NCI-H748 treated with DMSO at 0.1 percent for 48 hours (cell line): ENCODE data around the gene ZBTB42.

ENCODE experiments used
- DNase-seq: peaks from one replicate; lab custom pipeline; 2025; lab: John Stamatoyannopoulos, UW

The ZBTB42 gene

DNA sequence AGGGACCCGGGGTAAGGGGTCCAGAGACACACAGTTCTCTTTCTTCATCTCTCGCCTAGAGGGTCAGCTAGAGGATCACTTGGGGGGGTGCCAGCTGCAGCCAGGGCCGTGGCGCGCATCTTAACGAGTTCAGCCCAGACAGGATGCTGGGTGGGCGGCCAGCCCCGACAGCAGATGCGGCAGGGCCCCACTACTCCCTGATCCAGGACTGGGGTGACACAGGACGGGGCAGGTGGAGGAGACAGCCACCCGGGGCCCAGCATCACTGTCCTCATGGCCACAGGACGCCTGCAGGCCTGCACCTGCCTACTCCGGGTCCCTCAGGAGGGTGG is 18.1 kb upstream of the ZBTB42 start:
- no peak for DNase-seq

DNA sequence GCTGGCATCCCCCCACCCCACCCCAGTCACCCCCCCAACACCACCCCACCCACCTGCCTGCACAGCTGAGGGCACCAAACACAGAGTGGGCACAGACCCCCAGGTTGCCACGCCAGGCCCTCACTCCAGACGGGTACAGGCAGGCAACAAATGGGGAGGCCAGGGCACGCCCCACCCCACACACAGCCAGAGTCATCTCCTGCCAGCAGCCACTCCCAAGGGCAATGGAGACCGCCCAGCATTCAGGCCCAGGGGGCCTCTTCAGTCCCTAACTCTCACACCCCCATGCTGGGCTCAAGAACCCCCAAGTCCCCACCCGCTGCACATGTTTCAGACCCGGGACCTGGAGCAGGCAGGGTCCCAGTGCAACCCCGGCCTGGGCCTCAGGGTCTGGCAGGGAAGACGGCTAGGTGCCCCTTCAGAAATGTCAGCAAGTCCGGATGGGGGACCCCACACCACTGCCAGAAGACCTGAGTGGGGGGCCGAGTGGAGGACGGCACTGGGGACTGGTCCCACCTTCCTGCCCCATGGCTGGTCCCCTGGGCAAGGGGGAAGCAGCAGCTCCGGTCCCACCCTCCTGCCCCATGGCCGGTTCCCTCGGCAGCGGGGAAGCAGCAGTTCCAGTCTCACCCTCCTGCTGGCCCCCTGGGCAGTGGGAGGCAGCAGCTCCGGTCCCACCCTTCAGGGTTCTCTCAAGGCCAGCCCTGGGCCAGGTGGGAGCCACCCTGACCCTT is 17.2 kb upstream of the ZBTB42 start:
- DNase-seq = no peak

DNA sequence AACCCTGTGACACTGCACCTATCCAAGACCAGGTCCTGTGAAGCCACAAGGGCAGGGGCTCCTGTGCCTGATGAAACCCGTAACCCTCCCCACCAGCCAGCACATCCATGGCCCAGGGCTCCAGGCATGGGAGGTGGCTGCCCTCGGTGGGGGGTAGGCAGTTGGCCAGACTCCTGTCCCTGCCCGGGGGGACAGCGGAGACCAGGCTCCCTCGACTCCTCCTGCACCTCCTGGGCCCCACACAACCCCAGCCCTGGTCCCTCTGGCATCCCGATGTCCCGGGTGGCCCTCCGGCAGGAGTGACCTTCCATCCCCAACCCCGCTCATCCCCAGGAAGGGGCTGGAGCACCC is 16.7 kb upstream of the ZBTB42 start:
- no peak for DNase-seq

DNA sequence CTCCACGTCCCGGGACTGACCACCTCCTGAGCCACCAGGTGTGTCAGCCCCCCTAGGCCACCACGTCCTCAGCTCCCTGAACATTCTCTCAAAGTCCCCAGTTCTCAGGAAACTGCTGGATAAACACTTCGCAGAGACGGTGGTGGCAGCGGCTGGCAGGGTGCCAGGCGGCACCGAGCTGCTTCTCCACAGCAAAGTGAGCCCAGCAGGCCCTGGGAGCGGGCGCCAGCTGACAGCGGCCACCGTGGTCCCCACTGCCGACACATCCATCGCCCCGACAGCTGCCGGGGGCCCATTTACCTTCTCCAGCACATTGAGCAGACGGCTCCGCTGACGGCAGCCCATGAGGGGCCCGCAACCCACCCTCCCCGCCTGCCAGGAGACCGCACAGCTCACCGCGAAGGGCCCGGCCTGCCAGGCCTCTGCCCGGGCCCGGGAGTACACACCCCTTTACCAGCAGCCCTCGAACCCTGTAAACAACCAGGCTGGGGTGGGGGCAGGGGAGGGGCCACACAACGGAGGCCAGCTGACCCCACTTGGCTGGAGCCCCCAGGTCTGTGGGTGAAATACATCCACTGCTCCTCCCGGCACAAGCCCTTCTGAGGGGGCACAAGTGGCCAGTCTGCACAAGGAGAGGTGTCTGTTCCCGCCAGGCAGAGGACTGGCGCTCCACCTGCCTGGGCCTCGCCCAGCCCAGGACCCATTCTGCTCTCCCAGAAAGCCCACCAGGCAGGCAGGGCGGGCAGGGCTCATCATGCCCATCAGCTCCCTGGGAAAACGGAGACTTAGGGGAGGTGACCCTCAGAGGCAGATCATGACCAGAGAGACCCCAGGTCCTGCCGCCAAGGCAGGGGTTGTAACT is 15.8 kb upstream of the ZBTB42 start:
- no peak for DNase-seq

DNA sequence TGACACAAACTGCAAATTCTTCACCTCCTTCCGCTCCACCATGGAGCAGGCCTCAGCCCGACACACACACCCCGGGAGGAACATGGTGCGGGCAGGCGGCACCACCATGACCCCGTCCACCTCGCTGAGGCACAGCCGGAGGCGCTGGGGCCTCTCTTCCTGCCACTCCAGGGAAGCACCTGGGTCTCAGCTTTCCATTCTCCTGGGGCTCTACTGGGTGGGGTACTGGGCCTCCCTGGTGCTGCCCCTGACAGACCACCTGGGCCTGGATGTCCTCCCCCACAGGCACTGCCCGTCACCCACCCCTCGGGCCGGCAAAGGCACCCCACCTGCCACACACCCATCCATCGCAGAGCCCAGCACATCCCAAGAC is 15.2 kb upstream of the ZBTB42 start:
- DNase-seq = no peak

DNA sequence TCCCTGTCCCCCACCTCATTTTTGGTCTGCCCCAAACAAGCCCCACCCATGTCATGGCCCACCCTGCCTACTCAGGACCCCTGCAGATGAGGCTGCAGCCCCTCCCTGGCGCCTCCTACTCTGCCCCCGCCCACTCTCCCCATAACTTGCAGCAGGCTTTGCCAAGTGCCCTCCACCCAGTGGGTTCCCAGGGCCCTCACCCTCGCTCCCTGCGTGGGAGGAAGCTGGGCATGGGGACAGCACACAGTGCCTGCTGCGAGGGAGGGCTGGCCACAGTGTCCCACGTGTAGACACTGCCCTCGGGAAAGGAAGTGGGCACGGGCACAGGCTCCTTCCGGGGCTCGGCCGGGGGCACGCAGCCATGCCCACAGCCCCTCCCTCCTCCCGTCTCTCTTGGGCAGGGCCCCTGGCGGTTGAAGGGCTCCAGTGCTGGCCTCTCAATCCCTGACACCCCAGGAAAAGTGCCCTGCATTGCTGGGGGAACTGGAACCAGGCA is 14.8 kb upstream of the ZBTB42 start:
- no peak for DNase-seq

DNA sequence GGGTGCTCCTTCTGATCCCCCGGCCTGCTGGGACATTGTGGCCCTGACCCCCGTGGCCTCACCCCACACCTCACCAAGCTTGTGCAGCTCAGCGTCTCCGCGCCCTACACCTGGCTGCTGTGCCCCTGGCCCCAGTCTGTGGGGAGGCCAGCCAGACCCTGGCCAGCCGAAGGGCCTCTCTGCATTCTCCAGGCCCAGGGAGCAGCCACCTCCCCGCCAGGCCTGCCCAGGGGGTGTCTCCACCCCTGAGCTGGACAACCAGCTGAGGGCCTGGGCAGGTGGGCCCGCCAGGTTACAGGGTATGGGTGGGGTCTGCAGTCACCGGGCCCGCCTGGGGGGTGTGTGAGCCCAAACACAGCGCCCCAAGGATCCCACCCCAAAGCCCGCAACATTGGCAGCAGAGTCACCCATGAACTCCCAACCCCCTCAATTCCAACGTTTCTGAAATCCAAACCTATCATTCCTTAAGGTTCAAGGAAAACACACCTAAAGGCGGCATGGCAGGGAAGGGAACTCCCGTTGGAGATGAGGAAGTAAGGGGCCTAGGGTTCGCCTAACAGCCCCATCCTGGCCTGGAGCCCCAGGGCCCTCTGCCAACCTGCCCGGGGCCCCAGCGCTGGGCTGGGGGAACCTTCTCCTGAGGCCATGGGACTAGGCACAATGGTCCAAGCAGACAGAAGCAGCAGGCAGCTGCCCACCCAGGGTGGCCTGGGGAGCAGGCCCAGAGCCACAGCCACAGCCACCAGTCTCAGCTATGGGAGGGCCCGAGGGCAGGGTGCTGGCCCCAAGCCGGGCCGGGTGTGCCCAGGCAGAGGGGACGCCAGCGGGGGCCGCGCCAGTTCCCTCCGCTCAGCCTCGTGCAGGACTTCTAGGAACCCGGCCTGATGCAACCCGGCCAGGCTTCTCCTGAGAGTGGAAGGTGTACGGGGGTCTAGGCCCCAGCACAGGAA is 13.9 kb upstream of the ZBTB42 start:
- no peak for DNase-seq

DNA sequence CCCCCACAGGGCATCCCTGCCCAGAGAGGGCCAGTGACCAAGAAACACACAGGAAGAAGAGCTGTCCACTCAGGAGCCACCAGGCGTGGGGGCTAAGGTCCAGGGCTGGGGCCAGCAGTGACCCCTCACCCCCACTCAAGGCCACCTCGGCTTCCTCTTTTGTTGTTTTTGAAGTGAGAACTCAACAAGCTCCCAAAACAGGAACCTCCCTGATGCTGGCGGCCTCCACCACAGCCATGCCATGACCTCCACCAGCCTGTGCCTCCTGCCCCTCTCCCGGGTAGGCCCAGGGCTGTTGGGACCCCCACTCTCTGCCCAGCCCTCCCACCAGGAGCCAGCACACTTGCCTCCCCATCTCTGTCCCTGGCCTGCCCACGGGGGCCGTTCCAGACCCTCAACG is 13.2 kb upstream of the ZBTB42 start:
- no peak for DNase-seq

DNA sequence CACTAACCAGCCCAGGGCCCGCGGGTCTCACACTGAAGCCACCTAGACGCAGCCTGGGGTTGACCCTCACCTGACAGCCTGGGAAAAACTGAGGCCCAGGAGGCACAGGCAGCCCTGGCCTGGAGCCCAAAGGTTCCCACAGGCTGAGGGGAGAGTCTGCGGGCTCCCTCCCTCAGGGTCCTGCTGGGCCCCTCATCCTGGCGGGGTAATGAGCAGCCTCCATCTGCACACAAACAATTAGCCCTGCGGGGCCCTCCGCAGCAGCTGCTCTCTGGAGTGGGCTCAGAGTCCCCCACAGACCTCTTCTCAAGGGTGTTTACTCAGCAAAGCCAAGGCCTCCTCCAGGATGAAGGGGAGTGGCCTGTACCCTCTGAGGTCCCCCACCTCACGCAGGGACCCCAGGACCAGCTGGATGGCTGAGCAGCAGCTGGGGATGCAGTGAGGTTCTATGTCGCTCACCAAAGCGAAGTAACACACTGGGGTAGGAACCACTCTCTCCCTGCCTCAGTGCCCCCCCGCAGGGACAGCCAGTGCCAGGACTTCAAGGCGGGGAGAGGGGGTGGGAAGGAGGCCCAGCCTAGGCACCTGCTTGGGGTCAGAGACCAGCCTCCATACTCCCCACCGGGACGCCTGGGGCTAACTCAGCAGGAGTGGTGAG is 12.6 kb upstream of the ZBTB42 start:
- DNase-seq = no peak

DNA sequence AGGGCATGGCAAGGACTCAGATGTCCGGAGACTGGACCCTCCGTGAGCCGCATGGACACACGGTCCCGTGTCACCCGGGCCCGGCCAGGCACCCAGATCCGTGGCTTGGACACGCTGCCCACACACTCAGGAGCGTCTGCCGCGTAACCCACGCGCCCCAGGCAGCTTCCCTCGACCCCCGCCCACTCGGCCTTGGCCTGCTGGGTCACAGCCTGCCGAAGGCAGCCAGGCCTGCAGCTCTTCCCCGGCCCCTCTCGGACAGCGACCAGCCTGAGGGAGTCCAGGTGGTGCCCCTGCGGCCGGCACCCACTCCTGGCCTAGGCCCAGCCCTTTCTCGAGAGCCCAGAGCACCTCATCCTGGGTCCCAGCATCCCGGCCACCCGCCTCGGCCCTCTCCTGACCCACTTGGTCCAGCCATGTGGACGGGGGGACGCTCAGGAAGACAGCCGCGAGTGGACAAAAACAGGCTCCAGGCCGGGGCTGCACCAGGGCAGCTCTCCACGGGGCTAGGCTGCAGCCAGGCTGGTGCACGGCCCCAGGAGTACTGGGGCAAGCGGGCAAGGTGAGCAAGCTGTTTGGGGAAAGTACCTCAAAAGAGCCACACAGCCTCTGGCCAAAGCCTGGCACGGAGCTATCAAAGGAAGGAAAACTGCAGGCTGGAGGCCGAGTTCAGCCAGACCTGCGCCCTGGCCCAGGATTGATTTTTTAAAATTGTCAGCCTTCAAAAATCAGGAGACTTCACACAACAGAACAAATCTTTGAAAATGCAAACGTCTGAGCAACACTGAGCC is 11.8 kb upstream of the ZBTB42 start:
- no peak for DNase-seq

DNA sequence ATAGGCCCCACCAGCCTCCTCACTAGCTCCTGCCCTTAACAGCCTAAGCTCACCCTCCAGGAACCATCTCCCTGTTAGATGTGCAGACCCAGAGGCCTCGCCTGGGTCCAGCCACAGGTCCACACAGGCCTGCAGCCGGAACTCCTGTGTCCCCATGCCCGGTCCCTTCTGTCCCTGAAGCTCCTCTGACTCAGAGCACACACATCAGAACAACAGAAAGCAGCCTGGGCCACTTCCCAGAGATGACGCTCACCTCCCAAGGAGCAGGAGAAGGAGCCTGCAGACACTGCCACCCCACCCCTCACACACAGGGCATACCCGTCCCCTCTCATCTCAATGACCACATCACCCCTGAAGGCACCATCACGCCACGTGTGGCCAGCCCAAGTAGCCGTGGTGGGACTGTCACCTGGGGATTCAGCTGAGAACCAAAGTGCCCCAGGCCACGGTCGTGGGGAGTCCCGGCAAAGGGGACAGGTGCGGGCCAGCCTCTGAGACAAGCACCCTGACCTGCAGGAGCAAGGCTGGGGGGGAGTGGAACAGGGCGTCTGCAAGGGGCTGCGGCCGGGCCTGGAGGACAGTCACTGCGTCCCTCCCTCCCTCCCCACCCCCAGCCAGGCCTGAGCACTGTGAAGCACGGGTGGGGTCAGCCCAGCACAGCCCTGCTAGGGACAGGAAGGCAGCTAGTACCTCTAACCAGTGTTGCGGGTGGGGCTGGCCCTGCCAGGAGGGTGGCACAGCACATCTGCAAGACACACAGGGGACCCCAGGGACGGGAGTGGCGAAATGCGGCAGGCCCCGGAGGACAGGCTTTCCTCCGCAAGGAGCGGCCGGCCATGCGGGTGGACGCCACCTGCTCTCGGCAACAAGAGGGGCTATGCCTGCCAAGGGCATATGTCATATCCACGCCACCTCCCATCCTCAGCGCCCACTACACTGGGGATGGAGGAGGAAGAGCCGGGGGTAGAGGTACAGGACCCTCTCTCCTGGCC is 10.9 kb upstream of the ZBTB42 start:
- DNase-seq = no peak

DNA sequence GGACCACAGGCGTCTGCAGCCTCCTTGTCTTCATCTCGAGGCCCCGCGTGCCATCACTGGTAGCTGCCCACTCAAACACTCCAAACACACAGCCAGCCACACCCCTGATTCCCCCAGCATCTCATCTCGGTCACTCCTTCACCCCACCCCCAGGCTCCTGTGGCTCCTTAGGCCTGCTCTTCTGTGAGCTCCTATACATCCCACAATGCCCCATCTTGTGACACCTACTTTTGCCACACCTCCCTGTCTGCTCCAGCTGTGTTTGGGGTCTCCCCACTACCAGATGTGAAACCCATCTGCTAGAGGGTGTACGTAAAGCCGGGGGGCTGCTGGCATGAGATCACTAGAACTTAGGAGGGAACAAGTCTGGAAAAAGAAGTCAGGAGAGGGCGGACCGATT is 9.5 kb upstream of the ZBTB42 start:
- DNase-seq = no peak

DNA sequence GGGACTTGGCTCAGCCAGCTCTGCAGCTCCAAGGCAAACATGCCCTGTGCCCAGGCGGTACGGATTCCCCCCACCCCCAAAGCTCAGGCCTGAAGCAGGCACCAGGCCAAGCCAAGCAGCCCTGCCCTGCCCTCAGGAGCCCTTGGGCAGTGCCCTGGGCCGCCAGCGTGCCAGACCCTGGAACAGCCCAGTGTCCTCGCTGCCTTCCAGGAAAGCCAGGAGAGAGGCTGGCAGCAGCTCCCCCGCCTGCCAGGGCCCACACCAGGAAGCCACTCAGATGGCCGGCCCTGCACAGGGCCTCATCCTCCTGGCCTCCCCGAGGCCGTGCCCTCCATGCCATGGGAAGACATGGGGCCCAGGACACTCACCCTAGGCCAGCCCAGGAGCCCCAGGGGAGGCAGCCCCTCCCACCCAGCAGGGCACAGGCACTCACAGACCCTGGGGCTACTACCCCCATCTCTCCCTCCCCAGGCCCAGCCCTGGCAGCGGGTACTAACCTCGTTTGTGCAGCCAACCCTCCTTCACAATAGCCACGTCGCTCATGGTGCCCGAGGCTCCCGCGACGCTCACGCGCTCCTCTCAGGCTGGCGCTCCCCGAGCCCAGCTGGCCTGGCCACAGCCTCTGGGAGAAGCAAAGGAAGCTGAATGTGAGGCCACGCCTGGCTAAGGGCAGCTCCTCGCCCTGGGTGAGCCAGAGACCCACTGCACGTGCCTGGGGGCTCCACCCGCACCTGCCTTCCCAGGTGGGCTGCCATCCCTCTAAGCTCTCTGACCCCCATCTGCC is 8.6 kb upstream of the ZBTB42 start:
- DNase-seq = no peak

DNA sequence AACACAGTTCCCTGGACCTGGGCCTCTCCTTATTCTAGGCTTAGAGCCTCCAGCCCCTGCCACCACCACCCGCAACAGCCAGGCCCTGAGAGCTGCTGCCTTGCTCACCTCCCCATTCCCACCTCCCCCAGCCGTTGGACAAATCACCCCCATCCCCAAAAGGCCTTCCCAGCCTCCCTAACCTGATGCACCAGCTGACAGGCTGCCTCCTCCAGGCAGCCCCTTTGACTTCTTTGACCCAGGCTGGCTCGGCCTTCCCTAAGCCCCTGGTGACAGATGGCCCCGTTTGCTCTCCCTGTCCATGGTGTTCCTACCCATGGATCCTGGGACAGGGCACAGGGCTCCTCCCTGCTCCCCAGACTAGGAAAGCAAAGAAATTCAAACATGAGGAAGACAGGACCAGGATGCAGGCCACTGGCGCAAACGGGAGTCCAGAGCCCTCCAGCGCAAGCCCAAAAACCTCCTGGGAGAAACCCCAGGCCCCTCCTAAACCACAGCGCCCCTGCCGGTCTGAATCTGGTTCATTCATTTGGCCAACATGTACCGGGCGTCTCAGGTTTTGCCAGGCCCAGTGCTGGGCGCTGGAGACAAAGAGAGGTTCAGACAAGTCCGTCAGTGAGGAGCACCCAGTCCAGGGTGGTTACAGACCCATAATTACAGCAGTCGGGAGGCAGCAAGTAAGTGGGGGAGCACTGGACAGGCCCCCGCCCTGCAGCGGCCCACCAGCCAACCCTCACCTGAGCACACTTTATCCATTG is 7.8 kb upstream of the ZBTB42 start:
- DNase-seq = no peak

DNA sequence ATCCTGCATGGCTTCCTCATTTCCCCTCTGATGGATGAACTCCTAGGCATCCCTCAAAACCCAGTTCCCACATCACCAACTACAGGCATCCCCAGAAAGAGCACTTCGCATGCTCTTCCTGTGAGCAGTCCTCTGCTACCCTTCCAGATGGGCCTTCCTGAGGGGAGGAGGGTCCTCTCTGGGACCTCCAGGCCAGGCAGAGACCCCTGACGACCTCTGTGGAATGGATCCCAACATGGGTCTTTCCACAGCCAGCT is 7.3 kb upstream of the ZBTB42 start:
- DNase-seq = no peak

DNA sequence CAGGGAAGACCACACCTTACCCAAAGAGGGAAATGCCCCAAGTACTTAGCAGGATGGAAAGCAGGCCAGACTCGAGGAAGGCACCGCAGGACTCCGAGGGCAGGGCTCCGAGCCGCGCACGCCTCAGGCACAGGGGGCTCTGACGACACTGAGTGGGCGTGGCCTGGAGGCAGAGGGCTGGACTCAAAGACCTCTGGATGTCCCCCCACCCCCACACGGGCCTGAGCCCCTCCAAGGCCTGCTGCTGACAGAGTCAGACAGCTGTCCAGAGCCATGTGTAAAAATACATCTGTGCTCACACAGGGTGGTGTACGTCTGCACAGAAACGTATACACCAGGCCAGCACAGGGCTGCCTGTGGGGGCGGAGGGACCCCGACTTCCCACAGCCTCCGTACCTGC is 6.8 kb upstream of the ZBTB42 start:
- DNase-seq = no peak

DNA sequence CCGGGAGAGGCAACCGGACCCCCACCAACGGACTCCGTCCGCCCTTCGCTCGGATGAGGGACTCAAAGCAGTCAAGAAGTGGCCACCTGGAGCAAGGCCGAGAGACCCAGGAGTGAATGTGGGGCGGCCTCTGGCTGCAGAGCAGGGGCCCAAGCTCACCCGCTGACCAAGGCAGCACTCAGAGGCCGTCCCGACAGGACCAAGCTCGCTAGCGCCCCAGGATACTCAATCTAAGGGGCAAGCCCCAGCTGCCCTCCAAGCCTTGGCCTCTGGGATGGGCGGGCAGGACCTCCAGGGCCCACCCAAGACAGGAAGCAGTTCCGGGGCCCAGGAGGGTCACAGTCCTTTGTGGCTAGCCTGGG is 6.3 kb upstream of the ZBTB42 start:
- DNase-seq = no peak

DNA sequence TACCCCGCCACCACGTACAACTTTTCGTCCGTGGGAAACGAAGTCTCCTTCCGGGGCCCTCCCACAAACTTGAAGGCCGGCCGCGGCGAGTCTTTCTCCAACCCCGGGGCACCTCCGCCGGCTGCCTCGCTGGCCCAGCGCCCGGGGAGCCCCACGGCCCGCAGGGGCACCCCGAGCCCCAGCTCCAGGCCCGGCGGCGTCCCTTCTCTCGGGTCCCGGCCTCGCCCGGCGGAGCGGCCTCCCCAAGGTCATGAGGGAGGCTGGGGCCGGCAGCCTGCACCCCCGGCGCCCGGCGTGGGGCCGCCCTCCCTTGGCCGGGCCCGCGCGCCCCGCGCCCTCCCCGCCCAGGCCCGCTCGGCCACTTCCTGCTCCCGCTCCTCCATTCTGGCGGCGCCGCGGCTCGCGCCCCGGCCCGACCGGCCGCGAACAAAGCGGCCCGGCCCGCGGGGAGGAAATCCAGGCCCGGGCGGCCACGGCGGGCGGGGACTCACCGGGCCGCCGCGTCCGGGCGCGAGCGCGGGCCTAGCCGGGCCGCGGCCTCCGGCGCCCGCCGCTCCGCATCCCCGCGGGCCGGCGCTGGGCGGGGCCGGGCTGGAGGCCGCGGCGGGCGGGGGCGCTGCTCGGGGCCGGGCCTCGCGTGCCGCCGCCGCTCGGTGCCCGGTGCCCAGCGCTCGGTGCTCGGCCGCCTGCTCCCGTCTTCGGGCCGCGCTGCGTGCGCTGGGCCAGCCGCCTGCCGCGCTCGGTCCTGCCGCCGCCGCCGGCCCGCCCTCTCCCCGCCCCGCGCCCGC is 5.7 kb upstream of the ZBTB42 start, which contains the start of gene AKT1:
AKT1 (minus strand) TSS at position 756 of the 788 bp plus-strand sequence. CDS start 3,105 bp downstream, outside the sequence.
- DNase-seq = no peak
